GM06990 (cell line): ENCODE results near the gene SEMA6A.

Experiments used
- DNase-seq: peaks from one replicate; pipeline ENCODE4 v3.0.0-alpha.2; 2011; ENCODE audit not compliant: insufficient read length; ENCODE audit errors: extremely low read depth
- H3K27me3 ChIP-seq: replicated peaks from 2 replicates; pipeline ENCODE4 v1.6.0; 2011; ENCODE audit warnings: low read length; ENCODE audit not compliant: control insufficient read depth, insufficient read depth
- H3K36me3 ChIP-seq: 2 replicates; pipeline ENCODE4 v1.5.1; 2011; ENCODE audit warnings: low read length; ENCODE audit not compliant: control insufficient read depth, insufficient read depth
- H3K4me3 ChIP-seq: replicated peaks from 2 replicates; pipeline ENCODE4 v1.5.1; 2011; ENCODE audit warnings: low read depth, mild to moderate bottlenecking, control low read depth, low read length
- CTCF ChIP-seq: IDR thresholded peaks from 2 replicates; pipeline ENCODE4 v1.5.1; 2011; ENCODE audit warnings: low read length, control low read depth, mild to moderate bottlenecking, inconsistent platforms; ENCODE audit not compliant: insufficient read depth, poor library complexity, severe bottlenecking

SEMA6A gene

GRCh38 chr5:116448870-116449427, 125.7 kb downstream of the SEMA6A start:
- Histone ChIP-seq H3K27me3 (no peaks in the 10 kb centered on the region; the same call in 1 of the 2 replicates), H3K36me3 (no peaks in the 10 kb centered on the region), H3K4me3 (no peak overlapping the region)
- no peak for TF ChIP-seq CTCF
- DNase-seq = no peak

GRCh38 chr5:116448450-116448849, 126.2 kb downstream of the SEMA6A start:
- Histone ChIP-seq H3K27me3 (no peaks in the 10 kb centered on the region; the same call in 1 of the 2 replicates), H3K36me3 (no peaks in the 10 kb centered on the region), H3K4me3 (no peak overlapping the region)
- TF ChIP-seq CTCF = no peak
- DNase-seq = no peak

GRCh38 chr5:116446356-116447005, 128.1 kb downstream of the SEMA6A start:
- no peak for TF ChIP-seq CTCF
- Histone ChIP-seq H3K4me3 (no peak overlapping the region), H3K27me3 (no peaks in the 10 kb centered on the region), H3K36me3 (no peaks in the 10 kb centered on the region)
- DNase-seq = peak; percentile 6

GRCh38 chr5:116445311-116445710, 129.3 kb downstream of the SEMA6A start:
- Histone ChIP-seq H3K36me3 (no peaks in the 10 kb centered on the region), H3K27me3 (no peaks in the 10 kb centered on the region), H3K4me3 (no peak overlapping the region)
- TF ChIP-seq CTCF = no peak
- DNase-seq = no peak

GRCh38 chr5:116444373-116445295, 130.0 kb downstream of the SEMA6A start:
- Histone ChIP-seq H3K4me3 (no peak overlapping the region), H3K36me3 (no peaks in the 10 kb centered on the region), H3K27me3 (no peaks in the 10 kb centered on the region)
- DNase-seq = no peak
- no peak for TF ChIP-seq CTCF
